ENCODE results near the gene ANKAR.
A peak's percentile ranks its signal among the peaks of the same experiment; 100 is the strongest.
"Not testable (repeated sequence)": the region's sequence is repeated elsewhere in the genome, so short reads cannot be mapped to it uniquely, and the experiment has no call there.

The ANKAR gene, protein sequence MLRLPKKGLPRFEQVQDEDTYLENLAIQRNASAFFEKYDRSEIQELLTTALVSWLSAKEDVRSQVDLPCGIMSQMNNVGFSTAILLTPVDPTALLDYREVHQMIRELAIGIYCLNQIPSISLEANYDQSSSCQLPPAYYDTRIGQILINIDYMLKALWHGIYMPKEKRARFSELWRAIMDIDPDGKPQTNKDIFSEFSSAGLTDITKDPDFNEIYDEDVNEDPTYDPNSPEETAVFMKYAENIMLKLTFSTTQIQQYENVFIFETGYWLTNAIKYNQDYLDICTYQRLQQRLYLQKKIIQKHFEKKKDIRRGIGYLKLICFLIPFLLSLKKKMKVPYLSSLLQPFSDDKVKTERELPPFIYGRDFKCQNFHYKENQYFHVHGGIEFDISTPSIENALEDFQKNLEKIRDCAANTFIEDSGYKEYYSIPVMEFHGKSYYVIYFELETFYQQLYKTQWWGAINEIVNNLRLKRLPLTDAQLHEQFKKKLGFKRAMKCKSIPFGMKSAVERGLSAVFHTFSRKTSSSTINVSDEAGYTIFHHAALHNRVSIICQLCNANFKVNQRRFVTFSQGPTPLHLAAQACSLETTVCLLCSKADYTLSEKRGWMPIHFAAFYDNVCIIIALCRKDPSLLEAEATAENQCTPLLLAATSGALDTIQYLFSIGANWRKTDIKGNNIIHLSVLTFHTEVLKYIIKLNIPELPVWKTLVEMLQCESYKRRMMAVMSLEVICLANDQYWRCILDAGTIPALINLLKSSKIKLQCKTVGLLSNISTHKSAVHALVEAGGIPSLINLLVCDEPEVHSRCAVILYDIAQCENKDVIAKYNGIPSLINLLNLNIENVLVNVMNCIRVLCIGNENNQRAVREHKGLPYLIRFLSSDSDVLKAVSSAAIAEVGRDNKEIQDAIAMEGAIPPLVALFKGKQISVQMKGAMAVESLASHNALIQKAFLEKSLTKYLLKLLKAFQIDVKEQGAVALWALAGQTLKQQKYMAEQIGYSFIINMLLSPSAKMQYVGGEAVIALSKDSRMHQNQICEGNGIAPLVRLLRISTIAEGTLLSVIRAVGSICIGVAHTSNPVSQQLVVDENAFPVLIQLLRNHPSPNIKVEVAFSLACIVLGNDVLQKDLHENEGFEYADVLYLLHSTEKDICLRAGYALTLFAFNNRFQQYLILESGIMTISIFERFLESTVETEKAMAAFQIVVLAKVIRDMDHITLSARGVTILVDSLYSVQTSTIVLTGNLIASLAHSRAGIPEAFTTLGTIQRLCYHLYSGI (N-terminal part only)

DNA sequence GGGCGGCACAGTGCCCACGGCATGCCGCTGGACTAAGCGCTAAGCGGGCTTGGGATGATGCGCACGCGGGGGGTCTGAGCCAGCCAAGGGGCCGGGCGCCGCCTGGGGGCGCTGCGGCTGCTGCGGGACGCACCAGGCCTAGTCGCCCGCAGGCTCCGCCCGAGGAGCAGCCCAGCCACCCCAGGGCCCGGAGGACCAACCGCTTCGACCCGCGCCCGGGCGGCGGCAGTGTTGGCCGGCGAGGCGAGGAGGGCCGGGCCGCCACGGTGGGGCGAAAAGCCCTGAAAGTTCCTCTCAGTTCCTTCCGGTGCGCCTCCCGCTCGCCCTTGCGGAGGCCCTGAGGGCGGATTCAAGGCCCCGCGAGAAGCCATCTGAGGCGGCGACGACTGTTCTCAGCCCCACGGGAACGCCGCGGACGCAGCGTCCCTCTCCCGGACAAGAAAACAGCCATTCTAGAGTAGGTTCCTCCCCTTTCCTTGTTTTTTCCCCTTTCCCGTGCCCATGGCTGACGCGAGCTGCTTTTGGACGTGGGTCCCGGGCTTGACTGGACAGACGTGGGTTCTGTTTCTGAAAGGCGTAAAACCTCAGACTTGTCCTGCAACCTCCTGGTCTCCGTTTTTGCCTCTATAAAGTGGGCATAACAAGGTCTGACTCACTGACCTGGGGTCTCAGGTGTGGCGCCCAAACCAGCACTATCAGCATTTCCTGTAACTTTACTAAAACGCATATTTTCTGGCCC, at the start of gene ANKAR:
ANKAR (plus strand) TSS at position 297 of the 739 bp plus-strand sequence. CDS start 1,821 bp downstream, outside the sequence.
- peak; percentile 87 for DNase-seq (ENCODE audit: low read depth)

DNA sequence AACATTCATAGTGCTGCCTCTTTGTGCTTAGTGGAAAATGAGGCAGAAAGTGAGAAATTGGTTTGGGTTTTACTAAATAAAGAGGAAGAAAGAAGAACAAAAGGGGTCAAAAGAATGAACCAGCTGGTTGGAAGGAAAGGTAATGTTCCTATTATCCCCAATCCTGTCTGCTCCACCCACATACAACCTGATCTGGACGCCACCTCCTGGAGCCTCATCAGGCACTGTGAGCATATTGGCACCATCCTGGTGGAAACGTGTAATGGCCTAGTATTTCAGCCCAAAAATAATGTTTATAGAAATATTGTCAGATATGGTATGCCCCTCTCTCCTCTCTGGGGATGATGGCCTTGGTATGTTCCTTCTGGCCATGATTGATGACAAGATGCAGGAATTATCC, 48.8 kb upstream of the ANKAR start:
- DNase-seq (ENCODE audit: low read depth), result no peak

GRCh38 chr2:189627789-189628188, 46.7 kb upstream of the ANKAR start:
- no peak for DNase-seq (ENCODE audit: low read depth)

- DNase-seq (ENCODE audit: low read depth), result no peak
Measured at GRCh38 chr2:189628817-189629530, 45.5 kb upstream of the ANKAR start.

DNA sequence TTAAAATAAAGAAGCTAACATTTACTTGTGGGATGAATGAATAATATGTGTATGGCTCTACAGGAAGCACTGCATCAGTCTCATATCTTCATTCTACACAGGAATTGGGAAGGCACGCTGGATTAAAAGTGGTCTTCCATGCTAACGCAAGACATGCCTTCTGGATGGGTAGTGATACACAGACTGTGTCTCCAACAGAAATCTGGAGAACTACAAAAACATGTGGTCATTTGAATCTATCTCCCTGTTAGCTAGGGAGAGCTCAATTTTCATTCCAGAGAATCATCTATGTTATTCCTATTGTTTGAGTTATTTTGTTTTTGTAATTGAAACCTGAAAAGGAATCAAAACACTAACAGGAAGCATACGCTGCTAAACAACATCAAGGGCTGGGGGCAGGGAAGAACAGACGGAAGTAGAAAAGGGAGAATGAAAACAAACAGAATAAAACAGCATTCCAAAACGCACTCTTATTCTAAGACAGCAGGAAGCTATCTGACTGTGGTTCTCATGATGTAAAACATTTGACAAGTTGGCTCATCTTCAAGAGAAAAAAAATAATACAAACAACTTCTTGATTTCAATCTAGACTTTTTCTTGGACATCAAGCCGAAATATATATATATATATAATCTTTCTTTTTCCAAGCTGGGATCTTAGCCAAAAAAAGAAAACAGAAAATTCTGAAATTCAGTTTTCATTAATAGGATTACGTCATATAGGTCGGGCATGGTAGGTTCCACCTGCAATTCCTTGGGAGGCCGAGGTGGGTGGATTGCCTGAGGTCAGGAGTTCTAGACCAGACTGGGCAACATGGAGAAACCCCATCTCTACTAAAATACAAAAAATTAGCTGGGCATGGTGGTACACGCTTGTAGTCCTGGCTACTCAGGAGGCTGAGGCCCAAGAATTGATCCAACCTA, 44.7 kb upstream of the ANKAR start:
- DNase-seq (ENCODE audit: low read depth), result no peak

GRCh38 chr2:189631849-189632248, 42.6 kb upstream of the ANKAR start:
- DNase-seq (ENCODE audit: low read depth), result no peak

- DNase-seq (ENCODE audit: low read depth), result no peak
Measured at GRCh38 chr2:189633392-189633811, 41.1 kb upstream of the ANKAR start.

DNA sequence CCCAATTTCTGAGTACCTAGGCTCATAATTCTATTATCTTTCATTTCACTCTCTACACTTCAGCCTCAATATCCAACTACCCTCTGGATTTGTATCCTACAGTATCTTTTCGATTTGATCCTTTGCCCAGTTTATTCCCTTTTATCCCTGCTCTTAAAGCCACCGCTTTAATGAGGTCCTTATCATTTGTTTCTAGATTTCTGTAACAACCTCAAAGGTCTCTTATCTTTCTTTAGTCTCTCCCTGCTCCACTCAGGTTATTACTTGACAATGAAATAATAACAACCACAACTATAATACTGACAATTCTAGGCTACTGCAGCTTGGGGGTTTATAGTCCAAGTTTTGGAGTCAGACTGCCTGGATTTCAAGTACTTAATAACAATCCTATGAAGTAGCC, 39.1 kb upstream of the ANKAR start:
- no peak for DNase-seq (ENCODE audit: low read depth)

GRCh38 chr2:189638301-189639006, 36.0 kb upstream of the ANKAR start:
- no peak for DNase-seq (ENCODE audit: low read depth)

- DNase-seq (ENCODE audit: low read depth), result no peak
Measured at GRCh38 chr2:189639007-189639609, 35.4 kb upstream of the ANKAR start.

GRCh38 chr2:189641002-189641401, 33.5 kb upstream of the ANKAR start:
- DNase-seq (ENCODE audit: low read depth), result no peak

GRCh38 chr2:189641590-189641989, 32.9 kb upstream of the ANKAR start:
- no peak for DNase-seq (ENCODE audit: low read depth)

- no peak for DNase-seq (ENCODE audit: low read depth)
Measured at GRCh38 chr2:189646521-189646920, 27.9 kb upstream of the ANKAR start.

DNA sequence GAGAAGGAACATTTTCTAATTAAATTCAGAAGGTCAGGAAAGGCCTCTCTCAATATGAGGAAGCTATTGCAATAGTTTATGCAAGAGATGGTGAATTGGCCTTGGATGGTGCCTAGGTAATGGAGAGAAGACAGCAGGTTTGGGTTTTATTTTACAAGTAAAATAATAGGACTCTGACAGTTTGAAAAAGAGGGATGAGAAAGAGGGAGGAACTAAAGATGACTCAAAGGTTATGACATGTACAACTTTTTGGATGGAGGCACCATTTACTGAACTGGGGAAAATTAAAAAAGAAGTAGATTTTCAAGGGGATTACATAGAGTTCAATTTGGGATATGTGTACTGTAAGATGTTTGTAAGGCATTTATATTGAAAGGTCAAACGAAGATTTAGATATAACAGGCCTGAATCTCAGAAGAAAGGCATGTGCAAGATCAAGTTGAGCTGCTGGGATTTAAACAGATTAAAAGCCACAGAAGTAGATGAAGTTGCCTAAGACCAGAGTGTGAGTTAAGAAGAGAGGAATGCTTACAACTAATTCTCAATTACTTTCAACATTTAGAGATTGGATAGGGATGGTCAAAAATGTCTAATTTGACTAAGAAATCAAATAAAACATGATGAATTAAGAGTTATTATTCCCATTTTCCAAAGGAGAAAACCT, 25.5 kb upstream of the ANKAR start:
- no peak for DNase-seq (ENCODE audit: low read depth)

- no peak for DNase-seq (ENCODE audit: low read depth)
Measured at GRCh38 chr2:189651284-189651683, 23.2 kb upstream of the ANKAR start.

- not testable (repeated sequence) for DNase-seq (ENCODE audit: low read depth)
Measured at GRCh38 chr2:189653464-189653863, 21.0 kb upstream of the ANKAR start.

GRCh38 chr2:189654641-189655040, 19.8 kb upstream of the ANKAR start:
- DNase-seq (ENCODE audit: low read depth), result no peak

- no peak for DNase-seq (ENCODE audit: low read depth)
Measured at GRCh38 chr2:189657867-189658266, 16.6 kb upstream of the ANKAR start.
